K562 (cell line): Measurements from ENCODE around the gene SDC3. TPM values are rescaled to one million over a fixed set of nuclear protein-coding genes. Genes with fewer than 3 reads are reported as not detected.

Experiments used
- ATAC-seq: fragments of 200-7000 bp; cut with Tn5 transposase; 3 replicates; pipeline ENCODE4 v1.9.1; 2020; ENCODE audit warnings: moderate library complexity
- BruUV-seq: library from RNA; stranded (reverse); fragments of 400-500 nt; replicated peaks from 2 replicates; lab custom pipeline; 2021; lab: Mats Ljungman, UMichigan
- CTCF ChIA-PET: fragments of 300-600 bp; formaldehyde crosslinking; extraction: SDS; loops from one replicate; lab custom pipeline; 2021; ENCODE audit warnings: low intra/inter-chr PET ratio; lab: Yijun Ruan, JAX
- POLR2A ChIA-PET: fragments of 300-600, 350-650 bp; sonication (Branson Sonifier 250); formaldehyde crosslinking; extraction: SDS; loops from one replicate; lab custom pipeline; 2021; ENCODE audit warnings: antibody characterized with exemption, inconsistent platforms; lab: Yijun Ruan, JAX
- DNase-seq, 4 experiments: peaks; one replicate each; pipeline versions ENCODE4 v3.0.0 to v3.0.0-alpha.2; 2011 to 2018; ENCODE audit warnings: low spot score in 3 of 4, mixed read lengths in 3 of 4; ENCODE audit errors: extremely low read depth in 1 of 4
- FAIRE-seq: peaks from 2 replicates; lab custom pipeline; 2011; peaks lifted over from hg19 to GRCh38; lab: Jason Lieb, UNC
- H2AFZ ChIP-seq: 2 replicates; pipeline ENCODE4 v1.6.0; 2011; ENCODE audit warnings: low read depth, low read length, control low read depth, inconsistent platforms
- H3K27ac ChIP-seq: fragments of 200-600 bp; 3 replicates; pipeline ENCODE4 v1.8.0; 2011; ENCODE audit warnings: low read depth, mild to moderate bottlenecking, control low read depth, inconsistent platforms, low read length, moderate library complexity, mixed read lengths; ENCODE audit errors: extremely low read depth
- H3K27me3 ChIP-seq, 2 experiments: fragments of 300-600 bp in 1 of 2; 2 replicates in 1 of 2; 3 replicates in 1 of 2; pipeline versions ENCODE4 v1.6.0 to v1.8.0; 2011; ENCODE audit warnings: inconsistent platforms in 2 of 2, low read length in 2 of 2, mild to moderate bottlenecking in 1 of 2, mixed read lengths in 1 of 2, moderate library complexity in 1 of 2; ENCODE audit not compliant: control insufficient read depth in 2 of 2, insufficient read depth in 2 of 2
- H3K36me3 ChIP-seq: fragments of 300-600 bp; 3 replicates; pipeline ENCODE4 v1.8.0; 2011; ENCODE audit warnings: mild to moderate bottlenecking, low read length, inconsistent platforms; ENCODE audit not compliant: control insufficient read depth, insufficient read depth
- H3K4me1 ChIP-seq, 2 experiments: fragments of 200-600 bp in 1 of 2; replicated peaks in 1 of 2; 2 replicates in 1 of 2; 3 replicates in 1 of 2; pipeline versions ENCODE4 v1.5.1 to v1.8.0; 2011; ENCODE audit warnings: inconsistent platforms in 2 of 2, low read length in 2 of 2, mild to moderate bottlenecking in 1 of 2, mixed read lengths in 1 of 2, moderate library complexity in 1 of 2; ENCODE audit not compliant: control insufficient read depth in 2 of 2, insufficient read depth in 2 of 2
- H3K4me2 ChIP-seq: 2 replicates; pipeline ENCODE4 v1.6.1; 2011; ENCODE audit warnings: low read length, control low read depth, inconsistent platforms, mixed read lengths; ENCODE audit not compliant: insufficient read depth
- H3K4me3 ChIP-seq: fragments of 200-600 bp; sonication (generic), shearing (Covaris generic); 2 replicates; pipeline ENCODE4 v1.5.1; 2016; ENCODE audit warnings: control low read depth, inconsistent platforms
- H3K79me2 ChIP-seq: fragments of 200-600 bp; 3 replicates; pipeline ENCODE4 v1.8.0; 2011; ENCODE audit warnings: low read length, inconsistent platforms; ENCODE audit not compliant: control insufficient read depth, insufficient read depth
- H3K9ac ChIP-seq, 2 experiments: 2 replicates each; pipeline versions ENCODE4 v1.6.0 to v1.6.1; 2011; ENCODE audit warnings: low read depth in 2 of 2, low read length in 2 of 2, control low read depth in 1 of 2, inconsistent platforms in 1 of 2, mild to moderate bottlenecking in 1 of 2, mixed read lengths in 1 of 2; ENCODE audit not compliant: insufficient read depth in 1 of 2
- H3K9me1 ChIP-seq: one replicate; pipeline ENCODE4 v1.6.0; 2011; ENCODE audit warnings: inconsistent platforms, mild to moderate bottlenecking, low read length, moderate library complexity; ENCODE audit not compliant: control insufficient read depth, insufficient read depth
- H3K9me3 ChIP-seq: replicated peaks from 2 replicates; pipeline ENCODE4 v1.5.1; 2011; ENCODE audit warnings: low read depth, low read length, inconsistent platforms; ENCODE audit not compliant: control insufficient read depth, insufficient read depth
- H4K20me1 ChIP-seq: replicated peaks from 2 replicates; pipeline ENCODE4 v1.6.1; 2011; ENCODE audit warnings: low read length, inconsistent platforms, mixed read lengths; ENCODE audit not compliant: control insufficient read depth, insufficient read depth
- BCOR ChIP-seq: fragments of 450-650 bp; IDR thresholded peaks from 2 replicates; pipeline ENCODE4 v1.6.1; 2016
- BRD4 ChIP-seq: fragments of 200-600 bp; sonication (generic); IDR thresholded peaks from 2 replicates; pipeline ENCODE4 v1.6.1; 2017; ENCODE audit warnings: inconsistent platforms
- CAMTA2 ChIP-seq: fragments of 250-450 bp; sonication (Bioruptor Pico); conservative IDR thresholded peaks from 2 replicates; pipeline ENCODE4 v1.5.1; 2022
- EGR1 ChIP-seq: fragments of 450-650 bp; conservative IDR thresholded peaks from 2 replicates; pipeline ENCODE4 v1.6.1; 2017; ENCODE audit warnings: mild to moderate bottlenecking
- MEF2A ChIP-seq: IDR thresholded peaks from 2 replicates; pipeline ENCODE4 v1.6.1; 2011; ENCODE audit warnings: low read depth, mild to moderate bottlenecking, low read length, moderate library complexity; ENCODE audit not compliant: control insufficient read depth
- MTA2 ChIP-seq: fragments of 450-650 bp; IDR thresholded peaks from 2 replicates; pipeline ENCODE4 v1.6.1; 2016; ENCODE audit warnings: low read depth
- PCBP2 ChIP-seq: fragments of 200-400 bp; formaldehyde crosslinking; IDR thresholded peaks from 2 replicates; pipeline ENCODE4 v1.6.1; 2018; ENCODE audit warnings: low read length, low read depth, mild to moderate bottlenecking, moderate library complexity; ENCODE audit not compliant: poor library complexity, severe bottlenecking
- RBM22 ChIP-seq: fragments of 200-400 bp; formaldehyde crosslinking; IDR thresholded peaks from 2 replicates; pipeline ENCODE4 v1.6.1; 2018; ENCODE audit warnings: low read length, low read depth; ENCODE audit not compliant: poor library complexity, severe bottlenecking
- RBM25 ChIP-seq: fragments of 200-400 bp; formaldehyde crosslinking; IDR thresholded peaks from 2 replicates; pipeline ENCODE4 v1.6.1; 2018; ENCODE audit warnings: low read length, low read depth, moderate library complexity; ENCODE audit not compliant: severe bottlenecking
- SMARCA5 ChIP-seq: fragments of 450-650 bp; IDR thresholded peaks from 2 replicates; pipeline ENCODE4 v1.6.1; 2016
- SMARCE1 ChIP-seq: fragments of 450-650 bp; IDR thresholded peaks from 2 replicates; pipeline ENCODE4 v1.7.1; 2016; ENCODE audit warnings: mild to moderate bottlenecking
- TOE1 ChIP-seq, 2 experiments: fragments of 450-650 bp in 1 of 2; sonication (generic) in 1 of 2; formaldehyde crosslinking in 1 of 2; IDR thresholded peaks; 2 replicates each; pipeline versions ENCODE4 v1.7.1 to v1.8.0; 2016 to 2022; ENCODE audit warnings: borderline replicate concordance in 2 of 2, mild to moderate bottlenecking in 2 of 2, antibody characterized with exemption in 1 of 2, inconsistent platforms in 1 of 2, low read depth in 1 of 2, missing genetic modification reagents in 1 of 2, moderate library complexity in 1 of 2
- ZFP36 ChIP-seq: fragments of 150-350 bp; IDR thresholded peaks from 2 replicates; pipeline ENCODE4 v1.6.1; 2018; ENCODE audit warnings: low read length, low read depth; ENCODE audit not compliant: partially characterized antibody
- ZNF133 ChIP-seq: fragments of 250-450 bp; sonication (Bioruptor Pico); IDR thresholded peaks from 2 replicates; pipeline ENCODE4 v1.4.0; 2020; ENCODE audit warnings: mild to moderate bottlenecking
- ZNF224 ChIP-seq: sonication (generic); formaldehyde crosslinking; IDR thresholded peaks from 2 replicates; pipeline ENCODE4 v1.8.0; 2022; ENCODE audit warnings: mild to moderate bottlenecking, missing genetic modification reagents
- ZNF436 ChIP-seq: fragments of 250-450, 450-650 bp; sonication (Bioruptor Pico); formaldehyde crosslinking; IDR thresholded peaks from 2 replicates; pipeline ENCODE4 v1.7.0; 2020; ENCODE audit warnings: mild to moderate bottlenecking
- ZNF77 ChIP-seq: fragments of 250-450 bp; sonication (Bioruptor Pico); IDR thresholded peaks from 2 replicates; pipeline ENCODE4 v1.5.0; 2020
- ZNF79 ChIP-seq: fragments of 250-450 bp; sonication (Bioruptor Pico); IDR thresholded peaks from 2 replicates; pipeline ENCODE4 v1.4.0; 2020; ENCODE audit warnings: low read depth, mild to moderate bottlenecking, moderate library complexity
- WGBS: fragments of 100-300 bp; shearing (Covaris generic); methylation state at CpG from one replicate; pipeline ENCODE4 v1.1.6; 2016; ENCODE audit warnings: low coverage, mixed read lengths; ENCODE audit not compliant: insufficient coverage; ENCODE audit errors: missing lambda C conversion rate; 5-methylcytosine and 5-hydroxymethylcytosine counted together
- in situ Hi-C: fragments of 300-500 bp; cut with MboI; formaldehyde crosslinking; loops from 4 replicates; pipeline ENCODE4 v1.15.0; 2018; ENCODE audit warnings: inconsistent platforms, mixed read lengths
- intact Hi-C: fragments of 100-400 bp; cut with micrococcal nuclease; formaldehyde crosslinking; loops from 2 replicates; pipeline ENCODE4 v1.14.2; 2022
- polyA plus RNA-seq, 8 experiments: library from polyadenylated mRNA; depleted of rRNA in 4 of 8; stranded (reverse) in 5 of 8; unstranded in 3 of 8; fragments of >200 nt; fragmentation: Nextera tagmentation in 2 of 8; fragmentation: Illumina TruSeq in 1 of 8; extraction: Ambion mirVana in 2 of 8; extraction: Trizol in 1 of 8; gene quantifications; 2 replicates each; pipeline versions ENCODE4 v1.2.1 to v1.2.3, GENCODE V29; 2011 to 2014; ENCODE audit warnings: inconsistent platforms in 1 of 8, missing spikeins in 1 of 8
- total RNA-seq, 7 experiments: library from RNA; depleted of rRNA in 6 of 7; stranded (reverse); fragments of >200 nt in 6 of 7; fragmentation: Illumina TruSeq in 2 of 7; extraction: Trizol in 2 of 7; gene quantifications; 2 replicates each; pipeline versions ENCODE4 v1.2.1 to v1.2.3, GENCODE V29; 2011 to 2021; ENCODE audit warnings: low replicate concordance in 1 of 7
- TF ChIP-seq, protein P1 (sequence below): fragments of 250-450 bp; sonication (Bioruptor Pico); IDR thresholded peaks from 2 replicates; pipeline ENCODE4 v1.4.0; 2020

The SDC3 gene
- total and polyA plus RNA-seq, 9 of the 15 experiments (the other 6 are each of a cell fraction or from before 2014, with no cell fraction given), result 0.38 to 44.1 (median 12.1) TPM

DNA sequence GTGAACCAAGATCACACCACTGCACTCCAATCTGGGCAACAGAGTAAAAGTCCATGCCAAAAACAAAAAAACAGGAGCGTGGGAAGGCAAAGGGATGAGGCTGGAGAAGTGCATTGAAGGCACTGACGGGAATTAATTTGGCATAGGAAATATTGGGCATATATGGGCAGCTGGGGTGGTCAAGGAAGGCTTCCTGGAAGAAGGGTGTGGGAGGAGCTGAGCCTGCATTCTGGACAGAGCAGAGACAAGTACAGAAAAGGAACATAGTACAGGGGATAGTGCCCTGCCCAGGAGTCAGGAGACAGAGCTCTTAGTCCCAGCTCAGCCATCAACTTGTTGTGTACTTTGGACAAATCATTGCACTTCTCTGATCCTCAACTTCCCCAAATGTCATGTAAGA lies 11.7 kb downstream of the SDC3 start:
- in situ Hi-C loops, result no loop called here
- Histone ChIP-seq H2AFZ (no peak overlapping the region), H4K20me1 (peaks cover 9% of the 10 kb centered on the region), H3K27ac (no peak overlapping the region), H3K9me1 (peaks cover 8% of the 10 kb centered on the region), H3K9ac (no peak overlapping the region), H3K79me2 (0 out of 3 replicates have a peak, but pooled peaks cover 9% of the 10 kb centered on the region), H3K27me3 (no peaks in the 10 kb centered on the region), H3K4me1 (peaks cover 56 to 60% of the 10 kb centered on the region in 2 experiments), H3K4me2 (no peak overlapping the region), H3K9me3 (no peaks in the 10 kb centered on the region; the same call in 1 of the 2 replicates), H3K4me3 (no peak overlapping the region), H3K36me3 (peaks cover 3% of the 10 kb centered on the region; the same call in 1 of the 3 replicates)
- intact Hi-C loops, result no loop called here
- FAIRE-seq (no peak), ATAC-seq (no peak), DNase-seq (no peak)
- 82% methylated on average over 2 of the region's 2 CpGs for WGBS
- ChIA-PET POLR2A (interaction anchor here (0.5 to 3.0 kb wide), 7 partner anchors 9 to 319 kb away, joined by 3 to 12 read pairs (median 4); no protein-coding TSS in a partner anchor), CTCF (no interaction called here)
- no TSS peak for BruUV-seq
- TF ChIP-seq ZNF436 (CRISPR knock-in tag), result 0 out of 2 replicates have a peak, but pooled peaks have one; percentile 55
- no peak for TF ChIP-seq MTA2
- TF ChIP-seq PCBP2, result no peak
- peak; percentile 91 for TF ChIP-seq ZFP36
- TF ChIP-seq SMARCE1, result no peak
- peak; percentile 3 for TF ChIP-seq RBM25
- TF ChIP-seq ZNF133 (CRISPR knock-in tag), result no peak
- TF ChIP-seq CAMTA2 (CRISPR knock-in tag), result no peak
- no peak for TF ChIP-seq MEF2A
- TF ChIP-seq ZNF79 (CRISPR knock-in tag), result no peak
- TF ChIP-seq TOE1 (IDR thresholded peaks at IDR 0.05; ENCODE audit: borderline replicate concordance), result no peak
- no peak for TF ChIP-seq TOE1 (CRISPR knock-in tag; IDR thresholded peaks at IDR 0.05; ENCODE audit: borderline replicate concordance, low read depth)
- no peak for TF ChIP-seq EGR1
- TF ChIP-seq SMARCA5, result peak; percentile 45; the same call in 1 of the 2 replicates
- peak; percentile 18; the same call in 1 of the 2 replicates for TF ChIP-seq BCOR
- no peak for TF ChIP-seq ZNF224 (CRISPR knock-in tag)
- TF ChIP-seq RBM22, result no peak
- TF ChIP-seq BRD4, result no peak
- TF ChIP-seq, protein P1, sequence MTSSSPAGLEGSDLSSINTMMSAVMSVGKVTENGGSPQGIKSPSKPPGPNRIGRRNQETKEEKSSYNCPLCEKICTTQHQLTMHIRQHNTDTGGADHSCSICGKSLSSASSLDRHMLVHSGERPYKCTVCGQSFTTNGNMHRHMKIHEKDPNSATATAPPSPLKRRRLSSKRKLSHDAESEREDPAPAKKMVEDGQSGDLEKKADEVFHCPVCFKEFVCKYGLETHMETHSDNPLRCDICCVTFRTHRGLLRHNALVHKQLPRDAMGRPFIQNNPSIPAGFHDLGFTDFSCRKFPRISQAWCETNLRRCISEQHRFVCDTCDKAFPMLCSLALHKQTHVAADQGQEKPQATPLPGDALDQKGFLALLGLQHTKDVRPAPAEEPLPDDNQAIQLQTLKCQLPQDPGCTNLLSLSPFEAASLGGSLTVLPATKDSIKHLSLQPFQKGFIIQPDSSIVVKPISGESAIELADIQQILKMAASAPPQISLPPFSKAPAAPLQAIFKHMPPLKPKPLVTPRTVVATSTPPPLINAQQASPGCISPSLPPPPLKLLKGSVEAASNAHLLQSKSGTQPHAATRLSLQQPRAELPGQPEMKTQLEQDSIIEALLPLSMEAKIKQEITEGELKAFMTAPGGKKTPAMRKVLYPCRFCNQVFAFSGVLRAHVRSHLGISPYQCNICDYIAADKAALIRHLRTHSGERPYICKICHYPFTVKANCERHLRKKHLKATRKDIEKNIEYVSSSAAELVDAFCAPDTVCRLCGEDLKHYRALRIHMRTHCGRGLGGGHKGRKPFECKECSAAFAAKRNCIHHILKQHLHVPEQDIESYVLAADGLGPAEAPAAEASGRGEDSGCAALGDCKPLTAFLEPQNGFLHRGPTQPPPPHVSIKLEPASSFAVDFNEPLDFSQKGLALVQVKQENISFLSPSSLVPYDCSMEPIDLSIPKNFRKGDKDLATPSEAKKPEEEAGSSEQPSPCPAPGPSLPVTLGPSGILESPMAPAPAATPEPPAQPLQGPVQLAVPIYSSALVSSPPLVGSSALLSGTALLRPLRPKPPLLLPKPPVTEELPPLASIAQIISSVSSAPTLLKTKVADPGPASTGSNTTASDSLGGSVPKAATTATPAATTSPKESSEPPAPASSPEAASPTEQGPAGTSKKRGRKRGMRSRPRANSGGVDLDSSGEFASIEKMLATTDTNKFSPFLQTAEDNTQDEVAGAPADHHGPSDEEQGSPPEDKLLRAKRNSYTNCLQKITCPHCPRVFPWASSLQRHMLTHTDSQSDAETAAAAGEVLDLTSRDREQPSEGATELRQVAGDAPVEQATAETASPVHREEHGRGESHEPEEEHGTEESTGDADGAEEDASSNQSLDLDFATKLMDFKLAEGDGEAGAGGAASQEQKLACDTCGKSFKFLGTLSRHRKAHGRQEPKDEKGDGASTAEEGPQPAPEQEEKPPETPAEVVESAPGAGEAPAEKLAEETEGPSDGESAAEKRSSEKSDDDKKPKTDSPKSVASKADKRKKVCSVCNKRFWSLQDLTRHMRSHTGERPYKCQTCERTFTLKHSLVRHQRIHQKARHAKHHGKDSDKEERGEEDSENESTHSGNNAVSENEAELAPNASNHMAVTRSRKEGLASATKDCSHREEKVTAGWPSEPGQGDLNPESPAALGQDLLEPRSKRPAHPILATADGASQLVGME (CRISPR knock-in tag), result no peak
- TF ChIP-seq ZNF77, result no peak
